Measurements from ENCODE around the gene SKAP2.

The SKAP2 gene

GRCh38 chr7:26898891-26899290 is 34.5 kb upstream of the SKAP2 start:
- DNase-seq (ENCODE audit: low read depth, low spot score), result no peak
- no peak overlapping the region for H3K4me3 ChIP-seq (ENCODE audit: low read depth, low read length)
- no peak for TF ChIP-seq CTCF (IDR thresholded peaks at IDR 0.05; ENCODE audit: insufficient read depth, low read length, missing control alignments)
- ChIA-PET CTCF (no interaction called here), POLR2A (no interaction called here)

GRCh38 chr7:26897928-26898327 is 33.5 kb upstream of the SKAP2 start:
- POLR2A ChIA-PET, result no interaction called here

GRCh38 chr7:26891400-26892350 is 27.3 kb upstream of the SKAP2 start:
- ChIA-PET CTCF (no interaction called here), POLR2A (no interaction called here)
- no peak for TF ChIP-seq CTCF (IDR thresholded peaks at IDR 0.05; ENCODE audit: insufficient read depth, low read length, missing control alignments)
- no peak for DNase-seq (ENCODE audit: low read depth, low spot score)
- H3K4me3 ChIP-seq (ENCODE audit: low read depth, low read length), result no peak overlapping the region

More at GRCh38 chr7:26897928-26898327, 33.5 kb upstream of the SKAP2 start:
- CTCF ChIA-PET, result interaction anchor here (0.8 kb wide), 1 partner anchor 10 kb away, joined by 5 read pairs; no protein-coding TSS in a partner anchor
- H3K4me3 ChIP-seq (ENCODE audit: low read depth, low read length), result no peak overlapping the region
- DNase-seq (ENCODE audit: low read depth, low spot score), result no peak
- TF ChIP-seq CTCF (IDR thresholded peaks at IDR 0.05; ENCODE audit: insufficient read depth, low read length, missing control alignments), result no peak

- no peak for TF ChIP-seq CTCF (IDR thresholded peaks at IDR 0.05; ENCODE audit: insufficient read depth, low read length, missing control alignments)
- ChIA-PET CTCF (interaction anchor here (1.1 kb wide), 1 partner anchor 48 kb away, joined by 3 read pairs; no protein-coding TSS in a partner anchor), POLR2A (no interaction called here)
- no peak overlapping the region for H3K4me3 ChIP-seq (ENCODE audit: low read depth, low read length)
- no peak for DNase-seq (ENCODE audit: low read depth, low spot score)
Observed at GRCh38 chr7:26880852-26881251, 16.5 kb upstream of the SKAP2 start.

GRCh38 chr7:26879671-26880070 is 15.3 kb upstream of the SKAP2 start:
- no peak overlapping the region for H3K4me3 ChIP-seq (ENCODE audit: low read depth, low read length)
- CTCF ChIA-PET, result no interaction called here
- TF ChIP-seq CTCF (IDR thresholded peaks at IDR 0.05; ENCODE audit: insufficient read depth, low read length, missing control alignments), result no peak
- POLR2A ChIA-PET, result no interaction called here
- no peak for DNase-seq (ENCODE audit: low read depth, low spot score)

GRCh38 chr7:26868841-26869495 is 4.6 kb upstream of the SKAP2 start:
- no peak for TF ChIP-seq CTCF (IDR thresholded peaks at IDR 0.05; ENCODE audit: insufficient read depth, low read length, missing control alignments)
- no peak overlapping the region for H3K4me3 ChIP-seq (ENCODE audit: low read depth, low read length)
- ChIA-PET POLR2A (no interaction called here), CTCF (no interaction called here)
- no peak for DNase-seq (ENCODE audit: low read depth, low spot score)
